HG03378 (cell line): ENCODE data around the gene CSTPP1.

ENCODE experiments used
- ATAC-seq: cut with Tn5 transposase; IDR thresholded peaks from one replicate; pipeline ENCODE4 v1.9.1; 2021; ENCODE audit warnings: mild to moderate bottlenecking, moderate library complexity; ENCODE audit not compliant: unreplicated experiment

The CSTPP1 gene

GRCh38 chr11:47124675-47125074 lies 188.1 kb downstream of the CSTPP1 start:
- ATAC-seq = no peak

GRCh38 chr11:47125083-47125482 lies 188.5 kb downstream of the CSTPP1 start:
- ATAC-seq = no peak

- ATAC-seq = no peak
These were observed 190.7 kb downstream of the CSTPP1 start for GRCh38 chr11:47127213-47127612.

- ATAC-seq = no peak
These were observed 194.0 kb downstream of the CSTPP1 start for GRCh38 chr11:47130543-47130942.

GRCh38 chr11:47131136-47131535 lies 194.6 kb downstream of the CSTPP1 start:
- ATAC-seq = no peak

GRCh38 chr11:47132490-47132889 lies 195.9 kb downstream of the CSTPP1 start:
- ATAC-seq = no peak

DNA sequence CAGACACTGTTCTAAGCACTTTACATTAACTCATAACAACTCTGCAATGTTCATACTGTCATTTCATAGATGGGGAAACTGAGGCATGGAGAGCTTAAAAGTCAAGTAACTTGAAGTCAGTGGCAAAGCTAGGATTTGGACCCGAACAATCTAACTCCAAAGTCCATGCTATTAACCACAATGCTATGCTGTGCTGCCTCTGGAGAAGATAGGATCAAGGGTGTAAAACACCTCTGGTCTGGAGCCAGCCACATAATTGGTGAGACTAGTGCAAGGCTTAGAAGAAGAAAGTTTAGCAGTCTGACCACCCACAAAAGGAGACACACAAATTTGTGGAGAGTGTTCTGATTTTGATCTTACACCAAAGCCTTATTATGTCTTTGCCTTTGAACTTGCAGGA lies 196.4 kb downstream of the CSTPP1 start:
- no peak for ATAC-seq

- no peak for ATAC-seq
These were observed 199.8 kb downstream of the CSTPP1 start for GRCh38 chr11:47136327-47136726.

GRCh38 chr11:47136921-47137320 lies 200.4 kb downstream of the CSTPP1 start:
- ATAC-seq = no peak

DNA sequence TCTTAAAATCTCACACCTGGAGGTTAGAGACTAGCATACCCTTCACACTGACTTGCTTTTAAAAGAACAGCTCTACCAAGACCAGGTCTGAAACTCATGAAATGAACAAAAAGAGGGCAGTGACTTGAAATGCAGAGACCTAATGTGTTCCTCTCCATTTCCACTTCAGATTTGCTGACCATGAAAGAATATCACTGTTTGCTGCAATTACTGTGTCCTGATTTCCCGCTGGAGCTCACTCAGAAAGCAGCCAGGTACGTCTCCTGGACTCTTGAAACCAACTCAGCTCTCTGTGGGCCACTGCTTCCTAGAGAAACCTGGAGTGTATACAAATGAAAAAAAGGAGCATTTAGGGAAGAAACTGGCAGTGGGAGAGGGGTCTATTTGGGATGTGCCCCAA lies 200.9 kb downstream of the CSTPP1 start:
- no peak for ATAC-seq

DNA sequence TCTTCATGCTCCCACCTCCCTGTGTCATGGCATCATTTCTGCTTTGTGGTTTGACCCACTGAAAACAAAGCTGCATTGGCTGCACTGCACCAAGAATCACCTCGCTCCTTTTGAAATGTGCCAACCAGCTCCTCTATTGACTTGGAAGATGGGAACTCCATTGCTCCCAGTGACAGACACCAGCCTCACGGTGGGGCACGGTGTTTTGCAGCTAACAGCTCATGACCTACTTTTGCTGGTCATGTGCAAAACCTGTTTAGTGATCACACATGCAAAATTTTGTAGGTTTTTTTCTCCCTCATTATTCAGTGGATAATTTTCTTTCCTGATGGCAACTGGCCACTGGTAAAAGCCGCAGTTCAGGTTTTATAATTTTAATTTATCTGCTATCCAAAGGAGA lies 203.3 kb downstream of the CSTPP1 start:
- ATAC-seq = no peak

DNA sequence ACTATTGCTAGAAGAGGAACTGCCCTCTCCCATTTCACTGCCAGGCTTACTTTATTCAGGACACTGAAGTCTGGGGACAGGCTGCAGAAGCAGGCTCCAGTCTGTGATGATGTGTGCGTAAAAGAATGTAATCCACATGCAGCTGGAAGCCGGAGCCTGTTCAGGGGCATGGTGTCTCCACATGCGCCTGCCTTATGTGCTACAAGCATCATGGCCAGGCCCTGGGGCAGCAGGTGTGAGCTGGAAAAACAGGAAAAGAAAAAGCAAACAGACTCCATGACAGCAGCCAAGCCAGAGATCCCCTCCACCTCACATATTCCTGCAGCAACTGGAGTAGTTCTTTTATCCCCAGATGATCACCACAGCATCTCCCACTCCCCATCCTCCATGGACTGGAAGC lies 206.8 kb downstream of the CSTPP1 start:
- ATAC-seq = no peak

- no peak for ATAC-seq
These were observed 208.0 kb downstream of the CSTPP1 start for GRCh38 chr11:47144541-47144940.

- no peak for ATAC-seq
These were observed 210.7 kb downstream of the CSTPP1 start for GRCh38 chr11:47147250-47147649.

DNA sequence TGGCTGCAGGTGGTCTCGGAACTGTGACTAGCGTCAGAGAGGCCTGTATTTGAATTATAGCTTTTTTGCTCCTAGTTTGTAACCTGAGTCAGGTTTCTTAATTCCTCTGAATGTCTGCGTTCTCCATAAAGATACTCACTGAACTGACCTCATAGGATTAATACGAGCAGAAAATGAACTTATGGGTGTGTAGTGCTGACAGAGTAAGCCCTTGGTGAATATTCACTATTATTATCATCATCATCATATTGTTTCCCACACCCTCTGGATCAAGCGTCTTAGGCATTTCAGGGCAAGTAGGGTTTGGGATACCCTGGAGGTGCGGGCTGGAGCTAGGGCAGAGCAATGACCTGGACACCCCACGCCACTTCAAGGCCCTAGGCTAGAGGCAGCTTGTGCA lies 211.1 kb downstream of the CSTPP1 start:
- ATAC-seq = no peak

DNA sequence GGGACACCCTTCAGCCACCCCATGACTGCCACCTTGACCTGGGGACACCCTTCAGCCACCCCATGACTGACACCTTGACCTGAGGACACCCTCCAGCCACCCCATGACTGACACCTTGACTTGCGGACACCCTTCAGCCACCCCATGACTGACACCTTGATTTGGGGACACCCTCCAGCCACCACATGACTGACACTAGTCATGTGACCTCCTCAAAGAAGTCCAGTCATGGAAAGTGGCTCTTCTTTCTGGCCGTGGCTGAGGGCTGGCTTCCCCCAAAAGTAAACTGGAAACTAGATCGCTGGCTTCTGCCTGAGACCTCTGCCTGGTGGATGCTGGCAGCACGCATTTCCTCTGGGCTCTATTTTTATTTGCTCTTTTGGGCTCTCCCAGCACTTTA lies 211.7 kb downstream of the CSTPP1 start:
- no peak for ATAC-seq

- ATAC-seq = no peak
These were observed 212.5 kb downstream of the CSTPP1 start for GRCh38 chr11:47148903-47149531.

GRCh38 chr11:47149782-47150181 lies 213.2 kb downstream of the CSTPP1 start:
- ATAC-seq = no peak

DNA sequence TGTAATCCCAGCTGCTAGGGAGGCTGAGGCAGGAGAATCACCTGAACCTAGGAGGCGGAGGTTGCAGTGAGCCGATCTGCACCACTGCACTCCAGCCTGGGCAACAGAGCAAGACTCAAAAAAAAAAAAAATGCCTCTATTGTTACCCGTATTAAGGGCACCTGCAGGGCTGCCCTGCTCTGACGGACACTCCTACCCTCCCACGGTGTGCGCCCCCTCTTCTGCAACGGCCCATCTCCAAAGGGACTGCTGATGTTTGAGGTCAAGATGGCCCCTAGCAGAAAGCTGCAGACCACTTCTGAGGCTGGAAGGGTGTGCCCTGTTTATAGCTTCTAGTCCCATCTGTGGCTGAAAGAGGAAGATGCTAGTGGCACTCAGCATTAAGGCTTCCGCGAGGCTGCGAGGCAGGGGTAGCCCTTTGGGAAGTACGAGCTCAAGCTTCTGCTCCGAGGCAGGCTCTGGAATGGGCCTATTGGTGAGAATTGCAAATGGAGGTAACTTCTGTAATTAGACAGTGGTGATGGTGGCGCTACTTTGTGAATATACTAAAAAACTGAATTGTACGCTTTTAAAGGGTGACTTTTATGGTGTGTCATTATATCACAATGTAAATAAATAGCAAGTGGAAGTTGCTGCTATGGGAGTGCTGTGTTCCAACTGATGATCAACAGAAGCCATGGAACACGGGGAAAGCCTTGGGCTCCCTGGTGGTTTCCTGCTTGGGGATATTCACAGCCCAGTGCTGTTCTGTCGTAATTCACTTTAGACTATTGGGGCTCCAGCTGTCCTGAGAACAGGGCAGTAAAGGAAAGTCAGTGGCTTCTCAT lies 215.8 kb downstream of the CSTPP1 start:
- ATAC-seq = no peak

DNA sequence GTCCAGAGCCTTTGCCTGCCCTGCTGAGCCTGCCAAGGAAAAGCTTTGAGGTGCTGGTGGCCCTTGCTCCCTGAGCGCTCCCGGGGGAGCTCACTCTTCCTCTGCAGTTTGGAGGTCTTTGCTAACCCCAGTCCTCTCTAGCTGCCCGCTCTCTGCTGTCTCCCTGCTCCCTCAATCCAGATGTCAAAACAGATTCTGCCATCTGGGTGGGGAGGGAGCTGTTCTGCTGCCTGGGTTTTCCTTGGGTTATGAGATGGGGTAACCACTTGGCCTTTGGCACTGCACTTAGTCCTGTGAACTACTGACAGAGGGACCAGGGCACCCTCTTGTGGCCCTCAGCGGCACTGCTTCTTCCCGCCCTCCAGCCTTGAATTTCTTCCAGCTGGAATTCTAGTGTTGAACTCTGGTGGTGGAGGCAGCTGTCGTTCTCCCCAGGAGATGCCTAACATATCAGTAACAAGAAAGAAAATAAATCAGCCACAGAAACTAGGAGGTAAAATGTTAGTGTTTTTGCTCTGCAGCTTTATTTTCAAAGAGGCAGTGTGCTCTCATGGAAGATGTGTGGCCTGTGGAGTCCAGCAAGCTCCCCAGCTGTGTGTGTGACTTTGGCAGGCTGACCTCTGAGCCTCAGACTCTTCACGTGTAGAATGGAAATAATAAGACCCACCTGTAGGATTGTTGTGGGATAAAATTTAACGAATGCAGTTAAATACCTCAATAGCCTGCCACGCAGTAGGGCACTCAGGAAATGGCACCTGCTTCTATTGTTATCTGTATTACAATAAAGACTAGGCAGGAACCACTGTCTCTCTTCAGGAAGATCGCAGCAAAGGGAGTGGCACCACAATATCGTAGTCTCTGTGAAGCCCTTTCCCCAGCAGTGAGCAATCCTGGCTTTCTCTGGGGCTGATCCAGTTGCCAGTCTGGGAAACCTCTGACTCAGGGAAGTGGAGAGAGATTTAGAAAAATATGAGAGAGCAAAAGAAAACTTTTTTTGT lies 216.7 kb downstream of the CSTPP1 start:
- no peak for ATAC-seq
